Hepatocyte (in vitro differentiated cells): ENCODE results near the gene EPHA6.

Source experiments
- EZH2 ChIP-seq: fragments of 200-600 bp; sonication (generic); IDR thresholded peaks from 2 replicates; pipeline ENCODE4 v1.6.1; 2016; ENCODE audit warnings: antibody characterized with exemption, mild to moderate bottlenecking, borderline replicate concordance
- TF ChIP-seq, protein P1 (sequence below): fragments of 200-600 bp; sonication (generic); IDR thresholded peaks from 2 replicates; pipeline ENCODE4 v1.5.1; 2016; ENCODE audit warnings: antibody characterized with exemption, mild to moderate bottlenecking; ENCODE audit not compliant: poor library complexity

DNA sequence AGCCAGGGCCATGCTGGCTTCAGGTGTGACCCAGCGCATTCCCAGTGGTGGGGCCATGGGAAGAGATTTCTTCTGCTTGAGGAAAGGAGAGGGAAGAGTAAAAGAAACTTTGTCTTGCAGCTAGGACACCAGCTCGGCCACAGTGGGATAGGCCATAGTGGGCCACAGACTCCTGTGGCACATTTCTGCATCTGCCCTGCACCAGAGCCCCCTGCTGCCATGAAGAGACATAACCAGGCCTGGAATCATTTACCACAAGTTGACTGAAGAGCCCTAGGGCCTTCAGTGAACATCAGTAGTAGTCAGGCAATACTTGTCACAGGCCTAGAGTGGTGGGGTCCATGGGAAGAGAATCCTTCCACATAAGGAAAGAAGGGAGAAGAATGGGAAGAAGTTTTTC, 538.8 kb downstream of the EPHA6 start:
- TF ChIP-seq, protein P1, sequence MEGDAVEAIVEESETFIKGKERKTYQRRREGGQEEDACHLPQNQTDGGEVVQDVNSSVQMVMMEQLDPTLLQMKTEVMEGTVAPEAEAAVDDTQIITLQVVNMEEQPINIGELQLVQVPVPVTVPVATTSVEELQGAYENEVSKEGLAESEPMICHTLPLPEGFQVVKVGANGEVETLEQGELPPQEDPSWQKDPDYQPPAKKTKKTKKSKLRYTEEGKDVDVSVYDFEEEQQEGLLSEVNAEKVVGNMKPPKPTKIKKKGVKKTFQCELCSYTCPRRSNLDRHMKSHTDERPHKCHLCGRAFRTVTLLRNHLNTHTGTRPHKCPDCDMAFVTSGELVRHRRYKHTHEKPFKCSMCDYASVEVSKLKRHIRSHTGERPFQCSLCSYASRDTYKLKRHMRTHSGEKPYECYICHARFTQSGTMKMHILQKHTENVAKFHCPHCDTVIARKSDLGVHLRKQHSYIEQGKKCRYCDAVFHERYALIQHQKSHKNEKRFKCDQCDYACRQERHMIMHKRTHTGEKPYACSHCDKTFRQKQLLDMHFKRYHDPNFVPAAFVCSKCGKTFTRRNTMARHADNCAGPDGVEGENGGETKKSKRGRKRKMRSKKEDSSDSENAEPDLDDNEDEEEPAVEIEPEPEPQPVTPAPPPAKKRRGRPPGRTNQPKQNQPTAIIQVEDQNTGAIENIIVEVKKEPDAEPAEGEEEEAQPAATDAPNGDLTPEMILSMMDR, result no peak
- TF ChIP-seq EZH2, result no peak
